Transverse colon (tissue), 4 donors: Measurements from ENCODE around the gene NISCH. TPM values are rescaled to one million over a fixed set of nuclear protein-coding genes. Genes with fewer than 3 reads are reported as not detected.

Source experiments
- DNase-seq: peaks from one replicate; pipeline ENCODE4 v3.0.0-alpha.2; 2019
- H3K27ac ChIP-seq, 4 donors: fragments of 200-600 bp; sonication (generic); 2 replicates each; pipeline ENCODE4 v1.5.1; 2016 to 2018; ENCODE audit warnings: inconsistent platforms in 4 of 4
- H3K27me3 ChIP-seq: fragments of 200-600 bp; sonication (generic); 2 replicates; pipeline ENCODE4 v1.5.1; 2017; ENCODE audit warnings: inconsistent platforms
- H3K36me3 ChIP-seq, 4 donors: fragments of 200-600 bp; sonication (generic); 2 replicates each; pipeline ENCODE4 v1.5.1; 2017 to 2019; ENCODE audit warnings: inconsistent platforms in 4 of 4
- H3K4me1 ChIP-seq, 4 donors: fragments of 200-600 bp; sonication (generic); 2 replicates each; pipeline ENCODE4 v1.5.1; 2017 to 2020; ENCODE audit warnings: inconsistent platforms in 4 of 4
- H3K4me3 ChIP-seq, 4 donors: fragments of 200-600 bp; sonication (generic); 1 replicate in 1 of 4; 2 replicates in 3 of 4; pipeline versions ENCODE4 v1.5.1 to v1.6.1; 2017 to 2019; ENCODE audit warnings: inconsistent platforms in 4 of 4
- H3K9me3 ChIP-seq, 2 donors: fragments of 200-600 bp; sonication (generic); 2 replicates each; pipeline ENCODE4 v1.5.1; 2017 to 2019; ENCODE audit warnings: inconsistent platforms in 2 of 2
- EP300 ChIP-seq: sonication (generic); formaldehyde crosslinking; IDR thresholded peaks from one replicate; pipeline ENCODE4 v1.6.1; 2017; ENCODE audit warnings: antibody characterized with exemption, low read depth
- POLR2A ChIP-seq: fragments of 450-650 bp; IDR thresholded peaks from one replicate; pipeline ENCODE4 v1.6.1; 2016; ENCODE audit warnings: antibody characterized with exemption, mild to moderate bottlenecking, moderate library complexity
- POLR2AphosphoS5 ChIP-seq, 3 donors: sonication (generic); formaldehyde crosslinking; IDR thresholded peaks; one replicate each; pipeline ENCODE4 v1.6.1; 2016; ENCODE audit warnings: antibody characterized with exemption in 3 of 3
- WGBS, 2 donors: methylation state at CpG; one replicate each; pipeline ENCODE4 v1.1.5; 2018; ENCODE audit warnings: low coverage in 1 of 2; 5-methylcytosine and 5-hydroxymethylcytosine counted together
- in situ Hi-C, 4 donors: fragments of 200-750 bp; cut with MboI; loops; one replicate each; pipeline versions ENCODE4 v1.15.0 to v1.15.1; 2017; ENCODE audit warnings: low sequenced_read_pairs in 3 of 4, low pct_ligation_motif_present in 1 of 4, low pct_unique_long_range_greater_than_20kb in 1 of 4
- intact Hi-C: fragments of 100-400 bp; cut with DNase I; formaldehyde crosslinking; loops from one replicate; pipeline ENCODE4 v1.15.1; 2023; ENCODE audit warnings: low total_unique reads
- total RNA-seq, 4 donors: library from RNA; depleted of rRNA; stranded (reverse); fragments of >200 nt; gene quantifications; one replicate each; pipeline ENCODE4 v1.1.0, GENCODE V29; 2016
- TF ChIP-seq, protein P1 (sequence below), 5 experiments: fragments of 200-600 bp in 3 of 5; fragments of 450-650 bp in 2 of 5; sonication (generic) in 3 of 5; IDR thresholded peaks; 1 replicate in 2 of 5; 2 replicates in 3 of 5; pipeline ENCODE4 v1.5.1; 2016 to 2017; ENCODE audit warnings: antibody characterized with exemption in 5 of 5, inconsistent platforms in 3 of 5, mild to moderate bottlenecking in 2 of 5, moderate library complexity in 1 of 5

Gene NISCH
- total RNA-seq, 4 donors from 2014 or later = 72.0 to 137 (median 98.6) TPM

DNA sequence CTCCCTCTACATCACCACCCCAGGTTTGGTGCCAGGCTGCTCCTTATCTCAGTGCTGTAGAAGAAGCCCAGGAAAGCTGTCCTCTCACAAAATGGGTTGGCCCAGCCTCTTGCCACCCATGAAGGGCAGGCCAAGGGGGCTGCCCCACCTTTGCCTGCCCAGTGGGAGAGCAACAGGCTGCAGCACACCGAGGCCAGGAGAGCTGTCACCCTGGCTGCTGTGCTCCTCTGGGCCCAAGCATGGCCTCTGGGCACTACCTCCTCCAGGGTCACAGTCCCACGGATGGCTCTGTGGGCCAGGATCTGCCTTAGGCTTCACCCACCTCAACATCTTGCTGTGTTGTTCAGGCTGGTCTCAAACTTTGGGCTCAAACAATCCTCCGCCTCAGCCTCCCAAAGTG lies 33.3 kb downstream of the NISCH start:
- DNase-seq = no peak
- H3K4me3 ChIP-seq = no peak overlapping the region
- in situ Hi-C loops (no loop called here), intact Hi-C loops (no loop called here)
- H3K9me3 ChIP-seq = no peaks in the 10 kb centered on the region
- no peak for TF ChIP-seq POLR2A
- no peak for TF ChIP-seq EP300
- 95% methylated on average over 3 of the region's 3 CpGs; no CpG with 5 or more reads in 1 of the 2 donors for WGBS, 2 donors
- peaks cover 0 to 10% (median 3%) of the 10 kb centered on the region in 4 donors for H3K4me1 ChIP-seq
- no peaks in the 10 kb centered on the region for H3K27me3 ChIP-seq
- H3K36me3 ChIP-seq = peaks cover 0 to 43% (median 21%) of the 10 kb centered on the region in 4 donors
- H3K27ac ChIP-seq = no peak overlapping the region

GRCh38 chr3:52489453-52489852 lies 34.0 kb downstream of the NISCH start:
- in situ Hi-C loops = no loop called here
- peaks cover 0 to 43% (median 21%) of the 10 kb centered on the region in 4 donors for H3K36me3 ChIP-seq
- DNase-seq = no peak
- 96% methylated on average over 18 of the region's 18 CpGs; no CpG with 5 or more reads in 1 of the 2 donors for WGBS, 2 donors
- no peak overlapping the region for H3K27ac ChIP-seq
- H3K27me3 ChIP-seq = no peaks in the 10 kb centered on the region
- intact Hi-C loops = no loop called here
- H3K9me3 ChIP-seq = no peaks in the 10 kb centered on the region
- H3K4me1 ChIP-seq = peaks cover 0 to 7% (median under 1%) of the 10 kb centered on the region in 4 donors
- H3K4me3 ChIP-seq = no peak overlapping the region
- TF ChIP-seq, protein P1, sequence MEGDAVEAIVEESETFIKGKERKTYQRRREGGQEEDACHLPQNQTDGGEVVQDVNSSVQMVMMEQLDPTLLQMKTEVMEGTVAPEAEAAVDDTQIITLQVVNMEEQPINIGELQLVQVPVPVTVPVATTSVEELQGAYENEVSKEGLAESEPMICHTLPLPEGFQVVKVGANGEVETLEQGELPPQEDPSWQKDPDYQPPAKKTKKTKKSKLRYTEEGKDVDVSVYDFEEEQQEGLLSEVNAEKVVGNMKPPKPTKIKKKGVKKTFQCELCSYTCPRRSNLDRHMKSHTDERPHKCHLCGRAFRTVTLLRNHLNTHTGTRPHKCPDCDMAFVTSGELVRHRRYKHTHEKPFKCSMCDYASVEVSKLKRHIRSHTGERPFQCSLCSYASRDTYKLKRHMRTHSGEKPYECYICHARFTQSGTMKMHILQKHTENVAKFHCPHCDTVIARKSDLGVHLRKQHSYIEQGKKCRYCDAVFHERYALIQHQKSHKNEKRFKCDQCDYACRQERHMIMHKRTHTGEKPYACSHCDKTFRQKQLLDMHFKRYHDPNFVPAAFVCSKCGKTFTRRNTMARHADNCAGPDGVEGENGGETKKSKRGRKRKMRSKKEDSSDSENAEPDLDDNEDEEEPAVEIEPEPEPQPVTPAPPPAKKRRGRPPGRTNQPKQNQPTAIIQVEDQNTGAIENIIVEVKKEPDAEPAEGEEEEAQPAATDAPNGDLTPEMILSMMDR (IDR thresholded peaks at IDR 0.05) = no peak
- TF ChIP-seq EP300 = no peak
- TF ChIP-seq POLR2AphosphoS5 (IDR thresholded peaks at IDR 0.05) = no peak
- TF ChIP-seq POLR2A = no peak

DNA sequence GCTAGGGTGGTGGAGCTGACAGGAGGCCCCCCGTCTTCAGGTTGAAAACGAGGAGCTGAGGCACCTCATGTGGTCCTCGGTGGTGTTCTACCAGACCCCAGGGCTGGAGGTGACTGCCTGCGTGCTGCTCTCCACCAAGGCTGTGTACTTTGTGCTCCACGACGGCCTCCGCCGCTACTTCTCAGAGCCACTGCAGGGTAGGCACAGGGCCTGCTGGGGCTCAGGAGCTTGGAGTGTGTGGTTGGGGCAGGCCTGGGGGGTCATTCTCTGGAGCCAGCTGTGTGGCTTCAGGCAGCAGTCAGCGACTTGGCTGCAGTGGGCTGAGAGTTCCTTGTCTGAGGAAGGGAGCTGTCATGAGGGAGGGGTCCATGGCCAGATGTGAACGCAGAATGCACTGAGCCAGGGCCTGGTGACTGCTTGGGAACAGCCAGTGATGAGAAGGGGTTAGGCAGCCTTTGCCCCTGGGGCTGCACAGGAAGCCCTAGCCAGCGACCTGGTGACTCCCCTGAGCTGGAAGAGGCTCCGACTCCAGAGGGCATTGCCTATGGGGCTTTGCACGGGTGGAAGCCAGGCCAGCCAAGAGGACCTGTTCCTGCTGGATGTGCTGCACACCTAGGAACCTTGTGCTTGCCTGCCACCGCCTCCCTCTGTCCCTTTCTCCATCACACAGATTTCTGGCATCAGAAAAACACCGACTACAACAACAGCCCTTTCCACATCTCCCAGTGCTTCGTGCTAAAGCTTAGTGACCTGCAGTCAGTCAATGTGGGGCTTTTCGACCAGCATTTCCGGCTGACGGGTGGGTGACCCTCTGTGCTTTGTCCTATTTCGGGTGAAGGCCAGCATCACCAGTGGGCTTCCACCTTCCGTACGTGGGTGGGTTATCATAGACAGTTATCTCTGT lies 34.9 kb downstream of the NISCH start:
- in situ Hi-C loops = no loop called here
- intact Hi-C loops = no loop called here
- DNase-seq = no peak
- peak overlapping the region; percentile 16 to 59 (median 55) for H3K27ac ChIP-seq
- no peak for TF ChIP-seq POLR2AphosphoS5 (IDR thresholded peaks at IDR 0.05)
- no peak for TF ChIP-seq POLR2A
- TF ChIP-seq, protein P1 (IDR thresholded peaks at IDR 0.05) = no peak
- TF ChIP-seq EP300 = no peak
- no peak overlapping the region for H3K4me3 ChIP-seq
- H3K36me3 ChIP-seq = peaks cover 0 to 43% (median 21%) of the 10 kb centered on the region in 4 donors
- peaks cover 0 to 3% (median 0%) of the 10 kb centered on the region in 4 donors for H3K4me1 ChIP-seq
- no peaks in the 10 kb centered on the region for H3K27me3 ChIP-seq
- WGBS, 2 donors = 85 to 90% methylated on average over 2 to 17 of the region's 22 CpGs
- no peaks in the 10 kb centered on the region for H3K9me3 ChIP-seq

GRCh38 chr3:52490939-52491526 lies 35.6 kb downstream of the NISCH start:
- intact Hi-C loops (no loop called here), in situ Hi-C loops (no loop called here)
- peak; percentile 33 for DNase-seq
- H3K4me1 ChIP-seq = peaks cover 0 to 3% (median 0%) of the 10 kb centered on the region in 4 donors
- H3K27ac ChIP-seq = peak overlapping the region; percentile 53 to 59 (median 57)
- no peaks in the 10 kb centered on the region for H3K27me3 ChIP-seq
- TF ChIP-seq, protein P1 (IDR thresholded peaks at IDR 0.05) = no peak
- TF ChIP-seq POLR2AphosphoS5 (IDR thresholded peaks at IDR 0.05) (no peak), EP300 (no peak), POLR2A (no peak)
- 91% methylated on average over 23 of the region's 23 CpGs; no CpG with 5 or more reads in 1 of the 2 donors for WGBS, 2 donors
- H3K4me3 ChIP-seq = no peak overlapping the region
- H3K36me3 ChIP-seq = peaks cover 0 to 41% (median 18%) of the 10 kb centered on the region in 4 donors
- H3K9me3 ChIP-seq = no peaks in the 10 kb centered on the region
